HG02981 (cell line): ENCODE data around the gene NEIL3.
"Not testable (repeated sequence)": the region's sequence is repeated elsewhere in the genome, so short reads cannot be mapped to it uniquely, and the experiment has no call there.

Experiments used
- ATAC-seq: cut with Tn5 transposase; IDR thresholded peaks from one replicate; pipeline ENCODE4 v1.9.1; 2021; ENCODE audit warnings: mild to moderate bottlenecking, moderate library complexity; ENCODE audit not compliant: unreplicated experiment

The NEIL3 gene

DNA sequence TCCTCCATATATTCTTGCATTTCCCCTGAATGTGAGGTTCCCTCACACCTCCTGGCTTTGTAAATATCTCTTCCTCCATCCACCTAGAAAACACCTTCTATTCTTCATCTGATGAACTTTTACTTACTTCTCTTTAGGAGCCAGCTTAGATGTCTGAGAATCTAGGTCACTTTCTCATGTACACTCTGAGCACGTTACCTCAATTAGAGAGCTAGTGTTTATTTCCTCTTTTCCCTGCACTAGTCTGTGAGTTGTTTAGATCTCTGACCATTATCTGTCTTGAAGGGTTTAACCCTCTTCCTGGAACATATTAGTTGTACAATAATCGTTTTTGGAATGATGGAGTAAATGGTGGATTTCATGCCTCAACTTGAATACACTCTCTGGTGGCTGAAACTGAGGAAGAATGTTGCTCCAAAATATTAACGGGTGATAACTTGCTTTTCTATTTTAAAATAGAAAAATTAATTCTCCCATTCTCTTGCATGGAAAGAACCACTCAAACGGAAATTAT, 8.5 kb upstream of the NEIL3 start:
- ATAC-seq, result no peak

DNA sequence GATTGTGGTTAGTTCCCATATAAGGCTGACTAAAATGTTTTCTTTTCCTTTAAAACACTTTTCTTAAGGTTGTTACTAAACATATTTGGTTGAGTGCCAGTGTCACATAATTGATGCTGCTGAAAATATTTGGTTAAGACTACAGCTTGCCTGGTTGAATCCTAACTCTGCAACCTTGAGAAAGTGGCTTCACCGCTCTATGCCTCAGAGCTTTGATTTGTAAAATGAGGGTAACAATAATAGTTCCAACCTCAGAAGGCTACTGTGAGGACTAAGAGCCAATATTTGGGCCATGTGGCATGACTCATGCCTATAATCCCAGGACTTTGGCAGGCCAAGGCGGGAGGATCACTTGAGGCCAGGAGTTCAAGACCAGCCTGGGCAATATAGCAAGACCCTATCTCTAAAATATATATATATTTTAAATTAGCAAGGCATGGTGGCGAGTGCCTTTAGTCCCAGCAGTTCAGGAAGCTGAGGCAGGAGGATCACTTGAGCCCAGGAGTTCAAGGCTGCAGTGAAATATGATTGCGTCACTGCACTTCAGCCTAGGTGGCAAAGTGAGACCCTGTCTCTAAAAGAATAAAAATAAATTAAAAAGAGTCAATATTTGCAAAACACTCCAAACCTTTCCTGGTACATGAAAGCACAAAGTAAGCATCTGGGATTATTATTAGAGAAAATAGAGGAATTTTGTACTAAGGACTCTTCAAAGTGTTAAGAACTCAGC, 7.1 kb upstream of the NEIL3 start:
- ATAC-seq, result no peak

DNA sequence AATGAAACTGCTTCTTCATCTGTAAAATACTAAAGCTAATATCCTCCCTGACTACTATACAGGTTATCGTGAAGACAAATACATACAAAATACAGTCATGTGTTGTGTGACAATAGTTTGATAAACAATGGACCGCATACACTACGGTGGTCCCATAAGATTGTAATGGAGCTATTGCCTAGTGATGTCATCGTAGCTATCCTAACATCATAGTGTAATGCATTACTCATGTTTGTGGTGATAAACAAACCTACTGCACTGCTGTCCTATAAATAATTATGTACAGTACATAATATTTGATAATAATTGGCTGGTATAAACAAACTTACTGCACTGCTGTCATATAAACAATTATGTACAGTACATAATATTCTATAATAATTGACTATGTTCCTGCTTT, 5.6 kb upstream of the NEIL3 start:
- no peak for ATAC-seq

DNA sequence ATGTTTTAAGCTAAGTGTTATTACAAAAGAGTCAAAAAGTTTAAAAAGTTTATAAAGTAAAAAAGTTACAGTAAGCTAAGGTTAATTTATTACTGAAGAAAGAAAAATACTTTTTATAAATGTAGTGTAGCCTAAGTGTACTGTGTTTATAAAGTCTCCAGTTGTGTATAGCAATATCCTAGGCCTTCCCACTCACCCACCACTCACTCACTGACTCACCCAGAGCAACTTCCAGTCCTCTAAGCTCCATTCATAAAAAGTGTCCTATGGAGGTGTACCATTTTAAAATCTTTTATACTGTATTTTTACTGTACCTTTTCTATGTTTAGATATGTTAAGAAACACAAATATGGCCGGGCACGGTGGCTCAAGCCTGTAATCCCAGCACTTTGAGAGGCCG, 4.8 kb upstream of the NEIL3 start:
- not testable (repeated sequence) for ATAC-seq

DNA sequence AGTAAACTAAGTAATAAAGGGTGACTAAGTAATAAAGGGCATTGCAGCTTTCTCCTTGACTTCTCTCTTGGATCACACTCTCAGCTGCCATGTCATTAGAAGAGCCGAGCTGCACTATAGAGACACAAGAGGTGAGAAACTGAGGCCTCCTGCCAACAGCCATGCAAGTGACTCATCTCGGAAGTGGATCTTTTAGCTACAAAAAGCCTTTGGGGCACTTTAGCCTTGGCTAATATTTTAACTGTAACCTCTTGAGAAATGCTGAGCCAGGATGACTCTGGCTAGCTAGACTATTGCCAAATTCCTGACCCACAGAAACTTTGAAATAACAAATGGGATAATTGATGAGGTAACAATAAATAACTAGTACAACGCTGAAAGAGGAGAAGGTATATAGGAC, 1.5 kb upstream of the NEIL3 start:
- ATAC-seq, result no peak

DNA sequence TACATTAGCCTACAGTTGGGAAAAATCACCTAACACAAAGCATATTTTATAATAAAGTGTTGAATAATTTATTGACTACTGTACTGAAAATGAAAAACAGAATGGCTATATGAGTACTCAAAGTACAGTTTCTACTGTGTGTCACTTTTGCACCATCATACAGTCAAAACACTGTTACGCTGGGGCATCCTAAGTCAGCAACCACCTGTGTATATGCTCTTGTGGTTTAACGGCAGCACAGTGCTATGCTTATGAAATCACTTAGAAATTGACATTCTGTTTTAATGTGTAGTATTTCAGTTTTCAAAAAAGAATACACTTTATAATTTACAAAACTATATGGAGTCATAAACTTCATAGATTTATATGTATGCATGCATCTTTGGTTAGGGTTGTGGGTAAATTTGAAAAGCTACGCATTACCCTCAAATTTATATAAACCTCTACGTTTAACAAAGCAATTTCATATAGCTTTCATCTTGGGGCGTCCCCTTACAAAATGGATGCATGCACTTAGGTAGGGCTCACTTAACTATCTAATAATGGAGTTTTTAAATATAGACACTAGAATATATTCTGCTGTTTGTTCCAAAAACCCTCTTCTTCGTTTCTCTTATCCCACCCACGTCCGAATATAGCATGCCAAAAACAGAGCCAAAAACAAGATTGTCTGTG, 690 bp upstream of the NEIL3 start:
- ATAC-seq, result no peak

DNA sequence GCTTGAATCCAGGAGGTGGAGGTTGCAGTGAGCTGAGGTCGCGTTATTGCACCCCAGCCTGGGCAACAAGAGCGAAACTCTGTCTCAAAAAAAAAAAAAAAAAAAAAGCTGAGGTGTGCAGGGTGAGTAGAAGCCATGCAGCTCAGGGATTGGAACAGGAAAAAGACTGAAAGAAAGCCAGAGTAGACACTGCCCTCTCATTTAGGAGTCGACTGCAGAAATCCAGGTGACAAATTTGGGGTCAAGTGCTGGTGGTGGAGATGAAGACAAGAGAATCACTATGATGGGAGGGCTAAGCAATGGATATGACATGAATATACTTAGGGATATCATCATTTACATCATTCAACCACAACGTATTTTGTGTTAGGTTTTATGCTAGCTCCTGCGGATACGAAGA, 1.9 kb downstream of the NEIL3 start:
- no peak for ATAC-seq

DNA sequence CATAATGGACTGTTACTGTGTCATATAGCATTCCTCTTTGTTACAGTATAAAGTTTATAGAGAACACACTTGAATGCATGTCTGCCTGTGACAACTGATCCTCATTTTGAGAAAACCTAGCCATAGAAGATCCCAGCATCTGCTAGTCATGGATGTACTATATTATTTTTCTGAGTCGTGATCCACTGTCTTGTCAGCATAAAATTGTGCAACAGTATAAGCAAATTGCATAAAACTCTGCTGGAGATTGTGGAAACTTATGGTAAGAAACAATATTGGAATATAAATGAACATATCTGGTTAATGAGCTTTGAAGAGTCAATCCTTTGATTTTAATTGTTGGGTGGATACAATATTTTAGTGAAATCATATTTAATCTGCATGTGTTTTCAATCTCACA, 3.6 kb downstream of the NEIL3 start:
- ATAC-seq, result no peak

DNA sequence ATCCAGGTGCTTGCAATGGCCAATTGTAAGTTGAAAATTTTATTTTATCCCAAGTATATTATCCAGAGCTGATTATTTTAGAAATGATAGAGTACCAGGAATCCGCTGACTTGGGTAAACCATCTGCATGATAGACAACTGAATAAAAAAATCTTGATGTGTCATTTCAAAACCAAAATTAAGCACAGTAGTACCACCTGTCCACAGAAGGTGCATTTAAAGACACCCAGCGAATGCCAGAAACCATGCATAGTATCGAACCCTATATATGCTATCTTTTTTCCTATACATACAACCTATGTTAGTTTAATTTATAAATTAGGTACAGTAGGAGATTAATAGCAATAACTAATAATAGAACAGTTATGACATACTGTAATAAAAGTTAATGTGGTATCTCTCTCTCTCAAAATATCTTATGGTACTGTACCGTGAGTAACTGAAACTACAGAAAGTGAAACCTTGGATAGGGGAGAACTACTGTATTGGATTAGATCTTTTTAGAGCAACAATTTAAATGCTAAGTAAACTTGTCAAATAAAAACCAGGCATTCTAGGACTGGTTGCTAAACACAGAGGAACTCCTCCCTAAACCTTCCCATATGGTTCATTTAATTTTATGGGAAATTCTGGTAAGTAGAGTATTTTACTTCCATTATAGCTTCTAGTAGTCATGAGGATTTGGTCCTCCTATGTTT, 6.2 kb downstream of the NEIL3 start:
- no peak for ATAC-seq

DNA sequence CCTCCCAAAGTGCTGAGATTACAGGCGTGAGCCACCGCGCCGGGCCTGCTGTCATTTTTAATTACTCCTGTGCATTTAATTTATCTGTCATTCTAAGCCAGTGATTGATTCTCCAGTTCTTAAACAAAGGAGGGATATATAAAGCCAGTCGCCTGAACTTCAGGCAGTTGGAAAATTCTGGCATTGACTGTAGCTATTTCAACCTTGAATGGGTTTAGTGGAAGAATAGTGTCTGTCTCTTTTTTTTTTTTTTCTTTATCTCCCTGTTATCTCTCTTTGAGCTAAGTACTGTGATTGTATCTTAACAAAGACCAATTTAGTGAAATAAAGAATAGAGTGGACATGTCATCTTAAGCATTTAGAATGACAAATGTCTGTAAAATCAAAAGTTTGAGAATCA, 11.0 kb downstream of the NEIL3 start:
- ATAC-seq, result no peak

DNA sequence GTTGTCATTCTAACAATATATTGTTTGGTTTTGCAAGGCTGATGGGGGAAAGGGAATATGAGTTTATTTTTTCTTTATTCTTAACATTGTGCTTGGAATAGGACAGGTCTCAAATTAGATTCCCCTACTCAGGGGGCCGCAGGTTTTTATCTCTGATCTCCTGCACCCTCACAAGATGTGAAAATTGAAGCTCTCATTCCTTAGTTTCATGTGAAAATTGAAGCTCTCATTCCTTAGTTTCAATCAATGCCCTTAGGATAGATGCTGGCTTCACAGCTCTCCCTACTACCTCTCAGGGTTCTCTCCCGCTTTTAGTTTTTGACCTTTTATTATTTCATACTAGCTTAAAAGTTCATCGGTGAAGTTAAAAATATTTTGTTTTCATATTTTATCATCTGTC, 12.0 kb downstream of the NEIL3 start:
- ATAC-seq, result no peak

DNA sequence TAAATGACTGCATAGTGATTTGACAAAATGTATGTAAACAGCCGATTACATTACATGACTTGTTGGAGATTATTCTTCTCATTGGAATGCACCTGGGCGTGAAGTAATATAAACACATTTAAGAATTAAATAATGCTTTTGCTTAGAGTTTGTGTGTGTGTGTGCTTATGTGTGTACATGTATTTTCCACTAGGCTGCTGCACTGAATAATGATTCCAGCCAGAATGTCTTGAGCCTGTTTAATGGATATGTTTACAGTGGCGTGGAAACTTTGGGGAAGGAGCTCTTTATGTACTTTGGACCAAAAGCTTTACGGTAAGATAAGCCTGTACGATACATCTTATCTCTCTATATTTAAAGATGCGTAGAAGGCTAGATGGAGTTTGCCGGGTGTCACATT, 12.6 kb downstream of the NEIL3 start:
- ATAC-seq, result no peak

DNA sequence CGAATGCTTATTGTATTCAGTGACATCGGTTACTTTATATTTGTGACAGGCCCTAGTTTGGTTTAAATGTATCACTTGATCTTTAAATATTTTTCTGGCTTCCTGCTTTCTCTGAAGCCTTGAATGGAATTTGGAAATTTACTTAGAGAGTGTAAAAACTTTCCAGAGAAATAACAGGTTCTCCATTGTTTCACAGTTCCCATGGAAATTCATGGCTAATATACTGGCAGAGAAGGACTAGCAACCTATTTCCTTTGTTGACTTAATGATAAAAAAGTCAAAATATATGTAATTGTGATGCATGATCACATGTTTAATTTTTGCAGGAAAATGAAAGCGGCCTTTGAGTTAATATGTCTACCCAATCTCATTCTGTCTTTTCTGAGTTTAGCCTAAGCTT, 13.2 kb downstream of the NEIL3 start:
- ATAC-seq, result no peak

DNA sequence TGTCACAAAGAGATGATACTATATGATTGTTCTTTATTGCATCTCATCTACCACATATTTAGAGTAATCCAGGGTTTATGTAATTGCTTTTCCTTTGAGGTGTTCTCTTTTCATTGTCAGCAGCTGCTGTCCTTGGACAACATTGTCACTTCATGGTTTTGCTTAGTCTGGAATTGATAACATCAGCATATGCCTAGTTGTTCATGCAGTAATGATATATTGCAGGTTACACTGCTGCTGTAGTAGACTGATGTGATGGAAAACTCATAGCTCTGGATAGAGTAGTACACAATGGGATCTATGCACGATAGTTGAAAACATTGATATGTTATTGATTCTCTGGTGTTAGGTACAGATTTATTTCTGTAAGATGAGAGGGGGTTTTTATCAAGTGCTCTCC, 13.7 kb downstream of the NEIL3 start:
- ATAC-seq, result no peak

DNA sequence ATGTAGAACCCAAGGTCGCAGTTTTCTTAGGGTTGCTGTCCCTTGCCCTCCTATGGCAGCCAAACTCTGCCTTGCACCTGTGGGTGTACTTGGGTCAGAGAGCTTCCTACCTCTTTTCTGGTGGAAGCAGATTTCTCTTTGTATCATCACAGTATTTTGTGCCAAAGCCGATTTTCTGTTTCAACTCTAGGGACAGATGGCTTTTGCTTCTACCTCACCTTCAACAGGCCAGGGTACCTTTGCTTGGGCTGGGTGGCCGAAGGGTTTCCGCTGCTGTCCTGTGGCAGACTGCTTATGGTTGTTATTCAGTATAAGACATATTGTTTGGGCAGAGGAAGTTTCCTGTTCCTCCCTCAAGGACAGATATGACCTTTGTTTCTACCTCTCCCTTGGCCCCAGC, 22.4 kb downstream of the NEIL3 start:
- ATAC-seq, result no peak

DNA sequence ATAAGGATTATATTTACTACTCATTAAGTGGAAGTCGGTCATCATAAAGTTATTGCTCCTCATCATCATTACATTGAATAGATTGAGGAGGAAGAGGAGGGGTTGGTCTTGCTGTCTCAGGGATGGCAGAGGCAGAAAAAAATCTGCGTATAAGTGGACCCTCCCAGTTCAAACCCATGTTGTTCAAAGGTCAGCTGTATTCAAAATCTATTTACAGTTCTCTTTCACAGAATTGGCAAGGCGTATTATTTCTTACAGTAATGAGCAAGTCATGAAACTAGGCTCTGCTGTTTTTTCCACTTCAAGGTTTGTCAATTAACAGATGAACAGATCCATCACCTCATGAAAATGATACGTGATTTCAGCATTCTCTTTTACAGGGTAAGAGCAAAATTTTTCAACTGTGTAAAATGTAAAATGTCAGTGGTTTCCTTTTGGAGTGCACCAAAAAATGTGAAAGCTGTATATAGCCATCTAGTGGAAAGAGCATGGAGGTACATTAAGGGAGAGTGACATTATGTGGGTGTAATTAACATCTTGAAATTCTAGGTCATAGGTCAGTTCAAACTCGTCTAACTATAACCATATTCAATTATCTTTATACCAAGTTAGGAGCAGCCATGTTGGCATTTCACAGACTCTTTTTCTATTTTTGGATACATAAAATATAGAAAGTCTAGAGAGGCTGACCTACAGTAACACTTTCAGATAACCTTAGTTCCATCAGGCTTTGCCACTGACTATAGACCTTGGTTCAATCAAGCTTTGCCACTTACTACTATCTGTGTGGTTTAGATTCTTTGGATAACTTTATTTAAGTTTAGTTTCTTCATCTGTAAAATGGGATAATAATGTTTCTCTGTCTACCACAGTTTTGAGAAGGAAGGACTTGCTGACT, 30.1 kb downstream of the NEIL3 start:
- peak; percentile 99 for ATAC-seq

DNA sequence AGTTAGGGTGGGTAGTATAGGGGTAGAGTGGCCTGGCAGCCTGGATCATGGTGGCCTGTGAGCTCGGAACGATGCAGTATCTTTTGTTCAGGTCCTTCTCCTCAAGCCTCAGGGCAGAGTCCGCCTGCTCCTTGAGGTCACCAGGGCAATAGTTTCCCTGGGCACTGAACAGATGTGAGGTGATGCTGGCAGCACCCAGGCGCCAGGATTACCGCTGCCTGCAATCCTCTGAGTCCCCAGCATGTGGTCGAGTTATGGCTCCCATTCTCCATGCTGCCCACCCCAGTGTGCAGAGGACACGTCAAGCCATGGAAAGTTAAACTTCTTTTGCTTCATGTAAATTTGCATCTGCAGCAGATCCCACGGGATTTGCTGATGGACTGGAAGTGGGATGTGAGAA, 38.7 kb downstream of the NEIL3 start:
- no peak for ATAC-seq

DNA sequence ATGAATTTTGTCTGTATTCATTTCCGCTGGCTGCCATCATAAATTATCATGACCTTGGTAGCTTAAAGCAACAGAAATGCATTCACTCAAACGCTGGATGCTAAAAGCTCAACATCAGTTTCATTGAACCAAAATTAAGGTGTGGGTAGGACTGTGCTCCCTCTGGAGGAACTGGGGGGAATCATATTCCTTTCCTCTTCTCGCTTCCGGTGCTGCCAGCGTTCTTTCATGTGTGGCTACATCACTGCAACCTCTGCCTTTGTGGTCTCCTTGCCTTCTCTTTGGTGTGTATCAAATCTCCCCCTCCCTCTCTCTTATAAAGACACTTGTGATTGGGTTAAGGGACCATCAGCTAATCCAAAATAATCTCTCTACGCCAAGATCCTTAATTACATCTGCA, 39.5 kb downstream of the NEIL3 start:
- ATAC-seq, result no peak

DNA sequence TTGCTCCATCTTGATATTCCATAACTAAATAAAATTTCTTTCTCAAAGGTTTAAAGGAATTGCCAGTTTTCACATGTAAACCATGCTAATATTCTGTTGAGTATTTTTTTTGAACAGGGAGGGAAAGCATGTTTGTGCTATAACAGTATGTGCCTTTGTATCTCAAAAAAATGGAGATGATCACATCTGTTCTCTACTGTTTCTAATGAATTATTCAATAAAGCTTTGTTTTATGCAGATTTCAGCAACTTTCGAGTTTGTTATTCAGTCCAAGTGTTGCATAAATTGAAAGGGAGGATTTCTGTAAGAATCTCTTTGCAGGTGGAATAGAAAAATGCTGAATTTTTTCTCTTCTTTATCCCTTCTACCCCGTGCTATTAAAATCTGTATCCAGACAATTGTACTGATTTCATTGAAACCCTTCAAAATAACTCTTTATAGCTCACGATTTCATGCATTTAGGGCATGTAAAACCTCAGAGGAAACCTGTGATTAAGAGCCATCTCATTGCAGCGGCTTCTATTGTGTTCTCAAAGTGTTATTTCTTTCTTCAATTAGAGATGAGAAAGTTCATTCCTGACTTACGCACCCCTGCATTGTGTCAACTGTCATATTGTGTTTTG, 42.1 kb downstream of the NEIL3 start:
- no peak for ATAC-seq

DNA sequence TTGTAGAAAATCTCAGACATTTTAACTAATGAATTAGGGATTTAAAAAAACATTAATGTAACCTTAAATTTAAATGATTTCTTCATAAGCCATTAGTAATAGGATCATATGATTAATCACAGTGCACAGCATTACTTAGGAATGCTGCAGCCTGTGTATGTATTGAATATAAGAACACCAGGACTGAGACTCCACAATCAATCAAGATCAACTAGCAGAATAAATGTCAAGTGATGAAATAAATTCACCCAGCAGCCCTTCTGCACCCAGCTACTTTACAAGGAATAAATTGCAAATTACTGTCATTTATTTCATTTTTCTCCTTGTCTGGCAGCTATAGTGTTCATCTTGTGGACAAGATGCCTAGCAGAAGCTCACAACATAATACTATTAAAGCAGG, 46.5 kb downstream of the NEIL3 start:
- no peak for ATAC-seq

DNA sequence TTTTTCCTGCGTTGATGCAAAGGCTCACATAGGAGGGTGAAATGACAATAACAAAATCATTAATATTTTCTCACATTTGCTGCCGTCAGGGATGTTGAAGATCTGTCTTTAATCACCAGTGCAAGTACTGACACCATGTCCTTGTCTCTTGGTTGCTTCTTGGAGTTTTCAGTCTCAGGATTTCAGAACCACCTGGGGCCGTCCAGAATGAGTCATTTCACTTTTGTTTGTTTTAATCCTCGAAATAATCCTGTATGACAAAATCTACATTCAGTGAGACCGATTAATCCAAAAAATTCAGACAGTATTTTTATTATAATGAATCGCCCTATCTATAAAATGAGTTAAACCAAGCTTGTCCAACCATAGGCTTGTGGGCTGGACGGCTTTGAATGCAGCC, 47.2 kb downstream of the NEIL3 start:
- no peak for ATAC-seq
